Vagina (tissue), 2 donors: ENCODE results near the gene ZBP1. TPM values are rescaled to one million over a fixed set of nuclear protein-coding genes. Genes with fewer than 3 reads are reported as not detected.

Experiments used
- DNase-seq, 2 donors: peaks; one replicate each; pipeline ENCODE4 v3.0.0-alpha.2; 2017; ENCODE audit errors: extremely low spot score in 2 of 2
- H3K27ac ChIP-seq: fragments of 200-600 bp; sonication (generic); one replicate; pipeline ENCODE4 v1.5.1; 2019
- H3K27me3 ChIP-seq: fragments of 200-600 bp; sonication (generic); one replicate; pipeline ENCODE4 v1.5.1; 2019
- H3K36me3 ChIP-seq, 2 donors: fragments of 200-600 bp; sonication (generic); one replicate each; pipeline ENCODE4 v1.5.1; 2017 to 2019
- H3K4me1 ChIP-seq: fragments of 200-600 bp; sonication (generic); one replicate; pipeline ENCODE4 v1.5.1; 2019
- H3K4me3 ChIP-seq, 2 donors: fragments of 200-600 bp; sonication (generic); 1 replicate in 1 of 2; 2 replicates in 1 of 2; pipeline ENCODE4 v1.5.1; 2016 to 2019
- H3K9me3 ChIP-seq: fragments of 200-600 bp; sonication (generic); one replicate; pipeline ENCODE4 v1.5.1; 2019
- POLR2A ChIP-seq, 2 donors: fragments of 450-650 bp; IDR thresholded peaks; one replicate each; pipeline ENCODE4 v1.6.1; 2017; ENCODE audit warnings: antibody characterized with exemption in 2 of 2, mild to moderate bottlenecking in 2 of 2, moderate library complexity in 2 of 2
- POLR2AphosphoS5 ChIP-seq, 2 donors: sonication (generic); formaldehyde crosslinking; IDR thresholded peaks; one replicate each; pipeline ENCODE4 v1.9.0; 2017; ENCODE audit warnings: antibody characterized with exemption in 2 of 2, mild to moderate bottlenecking in 2 of 2, low read depth in 1 of 2; ENCODE audit not compliant: insufficient read depth in 1 of 2
- intact Hi-C: fragments of 100-400 bp; cut with DNase I; formaldehyde crosslinking; loops from one replicate; pipeline ENCODE4 v1.15.1; 2023
- total RNA-seq: library from RNA; depleted of rRNA; stranded (reverse); fragments of >200 nt; gene quantifications from one replicate; pipeline ENCODE4 v1.2.3, GENCODE V29; 2016
- TF ChIP-seq, protein P1 (sequence below), 3 experiments: fragments of 450-650 bp in 2 of 3; fragments of 200-600 bp in 1 of 3; sonication (generic) in 1 of 3; IDR thresholded peaks; one replicate each; pipeline ENCODE4 v1.5.1; 2017 to 2019; ENCODE audit warnings: antibody characterized with exemption in 3 of 3, mild to moderate bottlenecking in 2 of 3, moderate library complexity in 2 of 3

Gene ZBP1
- total RNA-seq, 1 donor from 2014 or later: 0.74 TPM

DNA sequence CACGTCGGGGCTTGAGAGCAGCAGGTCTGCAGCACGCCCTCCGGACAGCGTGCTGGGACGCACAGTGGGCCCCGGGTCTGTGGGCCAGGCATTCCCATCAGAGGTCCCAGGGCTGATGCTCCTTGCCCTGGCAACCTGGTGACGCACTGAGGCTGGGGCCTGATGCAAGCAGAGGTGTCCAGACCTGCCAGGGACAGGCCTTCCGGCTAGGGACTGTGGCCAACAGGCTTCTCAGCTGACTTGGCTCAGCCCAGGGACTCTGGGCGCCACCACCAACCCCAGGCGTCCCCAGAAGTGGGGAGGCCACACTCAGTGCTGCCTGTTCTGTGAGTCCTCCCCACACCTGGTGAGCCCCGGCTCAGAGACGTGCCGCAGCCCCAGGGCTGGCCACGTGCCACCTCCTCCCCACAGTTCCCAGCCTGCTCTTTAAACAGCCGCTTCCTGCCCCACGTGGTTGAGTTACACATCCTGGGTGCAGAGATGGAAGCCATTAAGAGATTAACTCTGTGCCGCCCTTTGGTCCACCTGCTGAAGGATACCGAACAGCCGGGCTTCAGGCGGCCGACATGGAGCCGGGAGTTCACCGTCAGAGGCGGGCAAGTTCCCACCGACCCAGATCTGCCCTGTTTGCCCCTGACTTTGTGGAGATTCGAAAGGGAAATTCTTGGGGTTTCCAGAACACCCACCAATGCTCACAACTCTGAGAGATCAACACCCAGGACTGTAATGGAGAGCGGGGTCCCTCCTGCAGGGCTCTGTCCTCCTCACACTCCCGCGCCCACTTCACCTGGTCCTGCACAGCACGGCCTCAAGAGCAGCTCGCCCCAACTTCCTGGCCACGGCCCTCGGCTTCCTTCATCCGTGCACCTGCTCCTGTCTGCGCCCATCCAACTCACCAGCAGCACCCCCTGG is 37.6 kb upstream of the ZBP1 start:
- Histone ChIP-seq H3K36me3 (peaks cover 0 to 1% of the 10 kb centered on the region in 2 donors), H3K9me3 (no peaks in the 10 kb centered on the region), H3K27me3 (no peaks in the 10 kb centered on the region), H3K4me3 (no peak overlapping the region), H3K27ac (peak overlapping the region; percentile 31), H3K4me1 (peaks cover 42% of the 10 kb centered on the region)
- peak in 1 of 2 donors; percentile 51 for TF ChIP-seq POLR2AphosphoS5 (IDR thresholded peaks at IDR 0.05; ENCODE audit: insufficient read depth in 1 of 2, low read depth in 1 of 2)
- TF ChIP-seq, protein P1, sequence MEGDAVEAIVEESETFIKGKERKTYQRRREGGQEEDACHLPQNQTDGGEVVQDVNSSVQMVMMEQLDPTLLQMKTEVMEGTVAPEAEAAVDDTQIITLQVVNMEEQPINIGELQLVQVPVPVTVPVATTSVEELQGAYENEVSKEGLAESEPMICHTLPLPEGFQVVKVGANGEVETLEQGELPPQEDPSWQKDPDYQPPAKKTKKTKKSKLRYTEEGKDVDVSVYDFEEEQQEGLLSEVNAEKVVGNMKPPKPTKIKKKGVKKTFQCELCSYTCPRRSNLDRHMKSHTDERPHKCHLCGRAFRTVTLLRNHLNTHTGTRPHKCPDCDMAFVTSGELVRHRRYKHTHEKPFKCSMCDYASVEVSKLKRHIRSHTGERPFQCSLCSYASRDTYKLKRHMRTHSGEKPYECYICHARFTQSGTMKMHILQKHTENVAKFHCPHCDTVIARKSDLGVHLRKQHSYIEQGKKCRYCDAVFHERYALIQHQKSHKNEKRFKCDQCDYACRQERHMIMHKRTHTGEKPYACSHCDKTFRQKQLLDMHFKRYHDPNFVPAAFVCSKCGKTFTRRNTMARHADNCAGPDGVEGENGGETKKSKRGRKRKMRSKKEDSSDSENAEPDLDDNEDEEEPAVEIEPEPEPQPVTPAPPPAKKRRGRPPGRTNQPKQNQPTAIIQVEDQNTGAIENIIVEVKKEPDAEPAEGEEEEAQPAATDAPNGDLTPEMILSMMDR (IDR thresholded peaks at IDR 0.05): no peak
- intact Hi-C loops: no loop called here
- peak in 1 of 2 donors; percentile 88 for DNase-seq

DNA sequence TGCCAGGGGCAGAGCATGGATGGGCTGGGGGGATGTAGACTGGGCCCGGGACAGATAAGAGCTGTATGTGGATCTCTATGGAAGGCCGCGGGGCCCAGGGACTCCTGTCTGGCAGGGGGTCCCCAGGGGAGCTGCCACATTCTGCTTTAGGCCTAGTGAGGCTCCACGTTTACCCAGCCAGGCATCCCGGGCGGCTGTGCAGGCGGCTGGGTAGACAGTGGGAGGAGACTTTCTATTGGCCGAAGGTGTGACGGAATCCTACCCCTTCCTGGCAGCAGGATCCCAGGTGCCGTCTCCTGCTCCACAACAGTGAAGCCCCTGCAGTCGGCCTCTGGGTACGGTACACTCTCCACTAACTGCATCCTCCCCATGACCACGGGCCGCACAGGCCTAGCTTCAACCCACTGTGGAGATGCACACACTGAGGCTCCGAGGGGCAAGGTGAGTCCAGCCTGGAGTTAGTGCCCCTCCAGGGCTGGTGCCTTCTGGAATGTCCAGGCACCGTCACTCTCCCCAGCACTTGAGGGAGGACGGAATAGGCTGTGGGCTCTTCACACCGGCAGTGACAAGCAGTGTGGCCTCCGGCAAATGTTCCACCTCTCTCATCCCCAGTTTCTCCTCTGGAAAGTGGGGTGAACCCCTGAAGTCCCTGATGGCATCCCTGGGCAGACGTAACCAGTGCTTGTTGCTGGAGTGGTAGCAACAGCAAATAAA is 36.8 kb upstream of the ZBP1 start:
- H3K9me3 ChIP-seq: no peaks in the 10 kb centered on the region
- peaks cover 0 to 8% of the 10 kb centered on the region in 2 donors for H3K36me3 ChIP-seq
- peaks cover 34% of the 10 kb centered on the region for H3K4me1 ChIP-seq
- H3K4me3 ChIP-seq: no peak overlapping the region
- peak overlapping the region; percentile 31 for H3K27ac ChIP-seq
- DNase-seq: no peak
- H3K27me3 ChIP-seq: no peaks in the 10 kb centered on the region
- TF ChIP-seq POLR2AphosphoS5 (IDR thresholded peaks at IDR 0.05; ENCODE audit: insufficient read depth in 1 of 2, low read depth in 1 of 2): no peak
- TF ChIP-seq, protein P1 (IDR thresholded peaks at IDR 0.05): no peak
- intact Hi-C loops: no loop called here

GRCh38 chr20:57656252-57656820 is 36.1 kb upstream of the ZBP1 start:
- intact Hi-C loops: no loop called here
- Histone ChIP-seq H3K4me1 (peaks cover 30% of the 10 kb centered on the region), H3K36me3 (peaks cover 0 to 14% of the 10 kb centered on the region in 2 donors), H3K4me3 (no peak overlapping the region), H3K27ac (peak overlapping the region; percentile 31), H3K27me3 (no peaks in the 10 kb centered on the region), H3K9me3 (no peaks in the 10 kb centered on the region)
- DNase-seq: peak in 1 of 2 donors; percentile 87
- TF ChIP-seq, protein P1 (IDR thresholded peaks at IDR 0.05): no peak
- TF ChIP-seq POLR2AphosphoS5 (IDR thresholded peaks at IDR 0.05; ENCODE audit: insufficient read depth in 1 of 2, low read depth in 1 of 2) (no peak), POLR2A (IDR thresholded peaks at IDR 0.05) (no peak)

GRCh38 chr20:57655809-57656155 is 35.6 kb upstream of the ZBP1 start:
- no peaks in the 10 kb centered on the region for H3K27me3 ChIP-seq
- intact Hi-C loops: no loop called here
- no peaks in the 10 kb centered on the region for H3K9me3 ChIP-seq
- H3K36me3 ChIP-seq: peaks cover 0 to 18% of the 10 kb centered on the region in 2 donors
- H3K4me1 ChIP-seq: peaks cover 25% of the 10 kb centered on the region
- H3K4me3 ChIP-seq: no peak overlapping the region
- TF ChIP-seq POLR2A (IDR thresholded peaks at IDR 0.05): no peak
- TF ChIP-seq POLR2AphosphoS5 (IDR thresholded peaks at IDR 0.05; ENCODE audit: insufficient read depth in 1 of 2, low read depth in 1 of 2): no peak
- TF ChIP-seq, protein P1 (IDR thresholded peaks at IDR 0.05): no peak
- peak in 1 of 2 donors; percentile 79 for DNase-seq
- H3K27ac ChIP-seq: no peak overlapping the region
